GM12801 (cell line): Measurements from ENCODE around the gene TNRC6C.

ENCODE experiments used
- CTCF ChIP-seq: IDR thresholded peaks from one replicate; pipeline ENCODE4 v1.5.1; 2011; ENCODE audit warnings: control low read depth; ENCODE audit not compliant: insufficient read length; ENCODE audit errors: extremely low read depth

Gene TNRC6C

GRCh38 chr17:78045316-78045715 is 86.8 kb downstream of the TNRC6C start:
- no peak for TF ChIP-seq CTCF

DNA sequence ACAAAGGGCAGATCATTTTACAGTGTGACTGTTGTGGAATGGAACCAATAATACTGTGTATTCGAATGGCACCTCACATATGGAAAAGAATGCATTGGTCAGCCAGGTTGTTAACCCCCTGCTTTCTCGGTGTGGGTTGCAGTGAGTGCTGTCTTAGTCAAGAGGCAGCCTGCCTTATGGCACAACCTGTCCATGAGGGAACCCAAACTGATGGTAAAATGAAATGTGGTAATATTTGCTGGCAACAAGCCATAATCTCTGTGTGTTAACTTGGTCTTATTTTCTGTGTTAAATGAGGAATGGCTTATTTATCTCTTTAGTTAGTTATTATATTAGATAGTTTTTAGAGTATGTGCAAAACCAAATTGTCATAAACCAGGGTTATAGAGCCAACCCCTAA is 88.4 kb downstream of the TNRC6C start:
- TF ChIP-seq CTCF, result no peak

DNA sequence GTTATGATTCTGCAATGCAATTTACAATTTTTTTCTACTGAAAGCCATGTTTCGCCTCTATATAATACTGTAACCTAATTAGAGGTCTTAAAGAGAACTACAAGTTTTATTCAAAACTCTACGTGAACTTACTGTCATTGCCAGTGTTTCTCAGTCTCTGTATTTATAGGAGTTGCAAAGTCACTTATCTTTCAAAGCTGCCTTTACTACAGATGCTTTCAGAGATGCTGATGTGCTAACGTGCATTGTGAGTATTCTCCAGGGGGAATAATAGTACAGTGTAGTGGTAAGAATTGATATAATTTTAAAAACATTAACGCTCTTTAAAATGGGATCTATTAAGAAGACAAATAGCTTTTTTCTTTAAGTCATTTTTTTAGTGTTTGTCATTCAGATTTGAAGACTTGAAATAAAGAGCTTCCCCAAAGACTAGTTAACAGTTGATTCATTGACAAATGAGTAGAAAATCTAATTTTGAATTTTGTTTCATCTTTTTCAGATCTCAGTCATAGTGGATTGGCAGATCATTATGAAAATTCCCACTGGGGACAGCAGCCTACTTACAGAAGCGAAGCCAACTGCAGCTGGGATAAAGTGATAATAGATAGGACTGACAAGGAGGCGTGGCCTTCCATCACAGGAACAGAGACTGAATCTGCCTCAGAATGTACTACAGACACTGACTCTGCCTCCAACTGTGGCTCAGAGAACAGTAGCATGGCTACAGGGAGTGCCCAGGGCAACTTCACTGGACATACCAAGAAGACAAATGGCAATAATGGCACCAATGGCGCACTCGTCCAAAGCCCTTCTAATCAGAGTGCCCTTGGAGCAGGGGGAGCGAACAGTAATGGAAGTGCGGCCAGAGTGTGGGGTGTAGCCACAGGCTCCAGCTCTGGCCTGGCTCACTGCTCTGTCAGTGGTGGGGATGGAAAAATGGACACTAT is 90.1 kb downstream of the TNRC6C start:
- TF ChIP-seq CTCF, result no peak

- no peak for TF ChIP-seq CTCF
These were observed 91.1 kb downstream of the TNRC6C start for GRCh38 chr17:78049609-78050008.

DNA sequence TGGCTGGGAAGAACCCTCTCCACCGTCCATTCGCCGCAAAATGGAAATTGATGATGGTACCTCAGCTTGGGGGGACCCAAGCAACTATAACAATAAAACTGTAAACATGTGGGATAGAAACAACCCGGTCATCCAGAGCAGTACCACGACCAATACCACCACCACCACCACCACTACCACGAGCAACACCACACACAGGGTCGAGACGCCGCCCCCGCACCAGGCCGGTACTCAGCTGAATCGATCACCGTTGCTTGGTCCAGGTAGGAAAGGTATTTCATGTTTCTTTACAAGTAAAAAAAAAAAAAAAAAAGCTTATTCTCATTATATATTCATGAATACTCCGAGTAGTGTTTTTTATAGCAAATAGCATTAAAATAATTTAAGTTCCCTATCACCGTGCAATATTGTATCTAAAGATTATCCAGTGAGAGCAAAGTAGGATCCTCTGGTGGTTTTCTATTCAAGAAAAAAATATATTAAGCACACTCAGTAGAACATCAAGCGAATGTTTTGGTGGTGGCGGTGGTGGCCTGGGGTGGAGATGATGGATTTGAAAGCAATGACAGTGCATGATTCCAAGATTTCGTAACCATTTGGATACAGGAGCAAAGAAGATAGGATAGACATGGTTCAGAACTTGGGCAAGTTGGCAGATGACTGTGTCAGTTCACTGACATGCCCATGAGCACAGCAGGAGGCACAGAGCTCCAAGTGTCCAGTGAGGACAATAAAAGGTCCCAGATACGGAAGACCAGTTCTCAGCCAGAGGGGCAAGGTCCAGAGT is 92.9 kb downstream of the TNRC6C start:
- no peak for TF ChIP-seq CTCF

GRCh38 chr17:78053777-78054468 is 95.4 kb downstream of the TNRC6C start:
- TF ChIP-seq CTCF, result no peak
